HG03280 (cell line): ENCODE results near the gene MAOB.
"Not testable (repeated sequence)": the region's sequence is repeated elsewhere in the genome, so short reads cannot be mapped to it uniquely, and the experiment has no call there.

Experiments used
- ATAC-seq: cut with Tn5 transposase; IDR thresholded peaks from one replicate; pipeline ENCODE4 v1.9.1; 2021; ENCODE audit warnings: mild to moderate bottlenecking, moderate library complexity; ENCODE audit not compliant: unreplicated experiment

Gene MAOB

DNA sequence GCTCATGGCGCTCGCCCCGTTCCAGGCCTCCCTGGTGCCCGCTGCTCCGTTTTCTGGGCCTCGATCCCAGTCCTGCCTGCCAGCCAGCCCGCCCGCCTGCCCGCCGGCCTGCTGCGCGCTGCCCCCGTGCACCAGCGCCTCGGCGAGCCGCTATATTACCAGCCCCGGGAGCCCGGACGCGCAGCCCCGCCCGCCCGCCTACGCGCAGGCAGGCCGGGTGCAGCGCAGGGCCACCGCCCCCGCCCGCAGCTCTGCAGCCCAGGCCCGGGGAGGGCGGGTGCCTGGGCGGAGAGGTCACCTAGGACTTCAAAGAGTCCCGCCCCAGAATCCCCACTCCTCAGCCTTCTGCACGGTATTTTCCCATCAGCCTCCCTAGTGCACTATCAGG is at the start of gene MAOB:
MAOB (minus strand) TSS at position 157 of the 388 bp plus-strand sequence; CDS start at position 6, 151 bp downstream.
- ATAC-seq: no peak

GRCh38 chrX:43922032-43922431 is 39.8 kb upstream of the MAOB start:
- ATAC-seq: not testable (repeated sequence)

DNA sequence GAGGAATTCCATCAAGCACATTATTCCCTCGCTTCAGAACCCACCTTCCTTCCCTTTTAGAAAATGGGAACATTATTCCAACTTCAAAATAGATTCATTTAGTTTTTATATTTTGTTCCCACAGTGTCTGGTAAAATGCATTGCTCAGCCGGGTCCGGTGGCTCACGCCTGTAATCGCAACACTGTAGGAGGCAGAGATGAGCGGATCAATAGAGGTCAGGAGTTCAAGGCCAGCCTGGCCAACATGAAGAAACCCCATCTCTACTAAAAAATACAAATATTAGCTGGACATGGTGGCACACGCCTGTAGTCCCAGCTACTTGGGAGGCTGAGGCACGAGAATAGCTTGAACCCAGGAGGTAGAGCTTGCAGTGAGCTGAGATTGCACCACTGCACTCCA is 28.5 kb upstream of the MAOB start:
- ATAC-seq: not testable (repeated sequence)

GRCh38 chrX:43910012-43910411 is 27.8 kb upstream of the MAOB start:
- ATAC-seq: no peak

- ATAC-seq: no peak
Observed at GRCh38 chrX:43909141-43909540, 26.9 kb upstream of the MAOB start.

DNA sequence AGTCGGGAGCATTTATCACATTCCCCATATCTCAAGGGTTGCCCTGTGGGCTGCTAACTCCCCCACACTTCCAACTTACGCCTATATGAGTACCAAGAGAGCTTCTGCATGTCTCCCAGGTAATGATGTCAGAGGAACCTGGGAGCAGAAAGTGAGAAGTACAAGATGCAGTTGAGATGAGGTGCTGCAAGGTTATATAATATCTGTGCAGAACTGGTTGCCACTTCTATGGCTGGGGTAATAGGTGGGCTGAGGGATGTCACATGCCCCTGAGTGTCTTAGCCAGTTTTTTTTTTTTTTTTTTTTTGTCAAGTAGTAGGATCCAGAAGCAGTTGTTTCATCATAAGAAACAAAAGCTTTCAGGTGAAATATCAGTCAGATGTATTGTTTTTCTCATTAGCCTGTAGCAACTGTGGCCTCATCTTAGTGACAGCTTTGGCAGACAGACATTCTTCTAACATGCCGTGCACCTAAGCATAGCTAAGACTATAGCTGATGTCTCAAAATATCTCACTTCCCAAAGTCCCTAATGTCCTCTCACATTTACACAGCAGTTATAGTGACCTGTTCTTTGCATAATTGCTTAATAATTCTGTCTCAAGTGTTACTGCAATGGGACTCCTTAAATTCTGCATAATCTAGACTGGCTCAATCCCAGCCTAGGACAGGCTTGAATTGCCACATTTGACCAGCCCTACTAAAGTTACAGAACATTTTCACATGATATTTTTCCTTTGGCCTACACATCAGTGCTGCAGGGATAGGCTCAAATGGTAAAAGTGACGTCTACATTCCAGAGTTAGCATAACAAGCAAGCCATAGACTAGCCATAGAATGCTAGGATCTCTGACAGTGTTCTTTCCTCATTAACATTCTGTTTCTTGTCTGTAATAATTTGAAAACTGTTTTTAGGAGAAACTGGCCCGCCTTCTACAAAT is 17.9 kb upstream of the MAOB start:
- no peak for ATAC-seq

DNA sequence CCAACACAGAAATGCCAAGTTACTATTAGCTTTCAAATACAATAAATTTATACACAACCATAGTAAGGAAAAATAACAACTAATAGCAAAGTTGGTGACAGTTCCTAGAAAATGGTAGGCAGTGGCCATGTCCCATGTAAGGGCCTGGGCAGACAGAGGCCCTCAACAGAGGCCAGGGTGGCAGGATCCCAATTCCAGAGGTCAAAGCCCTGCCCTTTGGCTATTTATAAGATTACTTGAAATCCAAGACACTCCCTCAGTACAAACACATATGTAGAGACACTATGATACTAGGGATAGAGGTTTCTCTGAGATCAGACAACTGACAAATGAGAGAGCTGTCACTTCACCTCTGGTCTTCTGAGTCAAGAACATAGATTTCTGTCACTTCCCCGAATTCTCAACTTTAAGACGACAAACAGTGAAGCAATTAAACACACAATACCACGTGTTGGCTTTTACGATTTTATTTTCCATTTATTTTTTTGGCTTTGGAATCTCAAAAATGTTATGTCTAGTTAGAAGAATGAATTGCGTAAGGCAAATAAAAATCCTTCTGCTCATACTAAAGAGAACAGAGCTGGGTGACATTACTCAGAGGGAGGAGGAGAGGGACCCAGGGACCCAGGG is 16.3 kb upstream of the MAOB start:
- no peak for ATAC-seq

DNA sequence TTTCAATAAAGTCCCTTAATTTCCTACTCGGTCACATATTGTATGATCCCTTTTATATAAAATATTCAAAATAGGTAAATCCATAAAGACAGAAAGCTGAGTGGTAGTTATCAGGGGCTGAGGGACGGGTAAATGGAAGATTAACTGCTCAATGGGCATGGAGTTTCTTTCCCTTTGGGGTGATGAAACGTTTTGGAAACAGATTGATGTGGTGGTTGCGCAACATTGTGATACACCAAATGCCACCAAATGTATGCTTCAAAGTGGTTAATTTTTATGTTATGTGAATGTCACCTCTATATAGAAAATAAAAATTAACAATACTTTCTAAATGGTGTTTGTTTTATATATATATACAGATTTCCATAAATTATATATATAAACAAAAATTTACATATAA is 15.0 kb upstream of the MAOB start:
- ATAC-seq: no peak

- ATAC-seq: no peak
Observed at GRCh38 chrX:43892336-43892870, 10.2 kb upstream of the MAOB start.

DNA sequence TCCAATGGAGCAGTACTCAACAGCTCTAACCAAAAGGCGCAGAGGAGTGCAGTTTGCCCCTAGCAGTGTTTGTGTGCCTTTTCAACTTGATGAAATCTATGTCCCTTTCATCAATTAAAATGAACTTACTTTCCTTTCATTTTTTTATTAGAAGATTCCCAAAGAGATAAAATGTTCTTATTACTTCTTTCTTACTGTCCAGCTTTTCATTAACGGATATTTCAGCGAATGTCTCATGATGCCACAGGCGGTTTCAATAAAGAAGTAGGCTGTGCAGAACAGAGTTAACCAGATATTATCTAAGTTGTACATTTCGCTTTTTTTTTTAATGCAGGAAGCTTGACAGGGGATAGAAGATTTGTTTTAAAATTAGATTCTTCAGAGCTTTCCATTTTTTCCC is 3.4 kb upstream of the MAOB start:
- no peak for ATAC-seq

DNA sequence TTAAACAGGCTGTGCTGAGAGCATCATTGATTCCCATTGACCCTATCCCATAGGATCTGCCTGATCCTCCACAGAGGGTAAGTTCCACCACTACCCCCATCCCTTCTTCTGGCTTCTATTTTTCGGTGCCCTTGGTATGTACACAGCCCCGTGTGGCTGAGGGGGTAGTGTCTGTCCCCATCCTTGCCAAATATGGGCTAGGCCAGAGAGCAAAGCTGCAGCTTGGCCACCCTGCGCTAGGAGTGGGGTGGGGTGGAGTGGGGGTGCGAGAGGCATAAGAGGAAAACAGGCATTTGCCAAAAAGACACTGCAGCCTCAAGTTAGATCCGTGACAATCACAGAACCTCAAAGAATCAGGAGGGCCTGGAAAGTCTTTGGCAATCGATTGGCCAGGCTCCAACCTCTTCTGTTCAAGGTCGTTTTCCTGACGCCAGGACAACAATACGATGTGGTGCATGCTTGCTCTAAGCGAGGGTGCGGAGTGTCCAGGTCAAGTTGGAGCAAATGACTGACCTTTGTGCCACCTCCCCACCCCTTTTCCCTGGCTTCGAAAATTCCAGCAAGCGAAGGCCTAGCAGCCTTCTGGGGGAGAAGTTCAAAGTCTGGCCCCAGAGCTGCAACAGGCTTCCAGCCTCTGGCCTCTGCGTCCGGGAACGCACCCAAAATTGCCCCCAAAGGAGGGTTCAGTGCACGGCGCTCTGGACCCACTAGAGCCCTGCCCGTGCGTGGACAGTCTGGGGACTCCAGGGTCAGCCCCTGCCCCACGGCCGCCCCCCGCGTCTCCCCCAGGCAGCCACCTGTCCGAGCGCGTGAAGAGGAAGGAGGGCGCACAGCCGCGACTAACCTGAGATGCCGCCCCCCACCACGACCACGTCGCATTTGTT is 598 bp downstream of the MAOB start:
- ATAC-seq: no peak

DNA sequence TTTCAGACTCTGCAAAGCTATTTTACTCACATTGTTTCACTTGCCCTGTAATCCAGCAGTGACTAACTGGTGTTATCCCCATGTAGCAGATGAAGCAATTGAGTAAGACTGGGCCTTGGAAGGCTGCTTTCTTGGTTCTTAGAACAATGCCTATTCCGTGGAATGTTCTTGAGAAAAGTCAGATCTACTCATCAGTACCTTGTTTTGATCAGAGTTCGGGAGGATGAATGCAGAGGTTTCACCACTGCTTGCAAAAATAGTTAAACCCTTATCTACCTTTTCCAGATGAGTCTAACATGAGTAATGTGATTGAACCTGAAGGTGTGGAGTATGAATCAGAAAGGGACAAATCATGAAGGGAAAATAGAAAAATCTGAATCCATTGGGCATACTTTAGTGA is 1.8 kb downstream of the MAOB start:
- ATAC-seq: no peak

GRCh38 chrX:43878906-43879526 is 3.2 kb downstream of the MAOB start:
- ATAC-seq: no peak

DNA sequence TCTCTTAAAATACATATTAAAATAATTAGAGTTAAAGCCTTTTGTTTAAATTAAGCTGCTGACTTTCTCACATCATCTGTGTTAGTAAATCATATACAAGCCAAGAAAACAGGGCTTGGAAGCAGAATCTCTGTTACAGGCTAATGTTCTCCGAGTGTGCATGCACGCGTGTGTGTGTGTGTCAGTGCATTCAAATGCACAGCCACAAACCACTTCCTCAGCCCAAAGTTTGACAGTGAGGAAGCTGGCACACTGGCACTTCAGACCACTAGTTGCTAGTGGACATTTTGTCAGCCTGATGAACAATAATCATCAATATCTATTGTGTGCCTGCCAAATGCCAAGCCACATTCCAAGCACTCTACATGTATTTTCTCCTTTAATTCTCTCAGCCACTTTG is 5.6 kb downstream of the MAOB start:
- ATAC-seq: no peak

DNA sequence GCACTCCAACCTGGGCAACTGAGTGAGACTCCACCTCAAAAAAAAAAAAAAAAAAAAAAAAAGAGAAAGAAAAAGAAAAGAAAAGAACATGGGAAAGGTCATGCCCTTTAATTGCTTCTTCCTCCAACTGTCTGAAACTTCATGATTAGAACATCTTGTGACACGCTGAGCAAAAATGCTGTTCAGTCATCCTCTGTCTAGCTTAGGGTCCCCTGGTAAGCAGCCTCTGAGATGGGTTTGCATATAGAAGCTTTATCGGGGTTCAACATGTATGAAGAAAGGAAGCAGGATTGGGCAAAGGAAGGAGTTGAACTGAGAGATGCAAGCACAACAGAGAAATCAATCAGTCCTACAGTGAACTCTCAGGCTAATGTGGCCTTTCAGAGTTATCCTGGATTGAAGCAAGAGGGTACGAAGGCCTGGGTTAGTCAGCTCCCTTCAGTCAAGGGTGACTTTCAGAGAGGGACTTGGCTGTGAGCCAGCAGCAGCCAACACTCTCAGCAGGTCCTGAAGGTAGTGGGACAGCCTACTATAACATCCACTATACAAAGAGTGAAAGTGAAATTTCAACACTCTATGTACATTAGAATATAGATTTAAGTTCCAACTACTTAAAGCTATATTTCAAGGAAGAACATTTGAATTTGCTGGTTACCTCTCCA is 11.4 kb downstream of the MAOB start:
- ATAC-seq: no peak

DNA sequence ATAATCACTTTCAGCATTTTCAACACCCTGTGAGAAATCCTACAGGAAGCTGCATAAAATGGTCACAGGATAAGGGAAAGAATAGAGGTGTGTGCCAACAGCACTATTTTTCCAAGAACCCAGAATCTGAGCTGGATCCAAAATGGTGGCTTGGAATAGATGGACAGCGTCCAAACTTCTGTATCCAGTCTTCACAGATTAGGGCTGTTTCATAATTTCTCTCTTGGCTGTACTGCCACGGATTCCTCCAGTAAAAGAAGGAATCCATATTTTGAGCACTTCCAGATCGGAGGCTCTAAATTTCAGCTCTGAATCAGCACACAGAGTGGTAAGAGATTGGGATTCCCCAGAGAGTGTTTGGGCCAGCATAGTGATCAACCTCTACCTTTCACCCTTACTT is 12.2 kb downstream of the MAOB start:
- no peak for ATAC-seq

GRCh38 chrX:43868791-43869190 is 13.5 kb downstream of the MAOB start:
- ATAC-seq: no peak

DNA sequence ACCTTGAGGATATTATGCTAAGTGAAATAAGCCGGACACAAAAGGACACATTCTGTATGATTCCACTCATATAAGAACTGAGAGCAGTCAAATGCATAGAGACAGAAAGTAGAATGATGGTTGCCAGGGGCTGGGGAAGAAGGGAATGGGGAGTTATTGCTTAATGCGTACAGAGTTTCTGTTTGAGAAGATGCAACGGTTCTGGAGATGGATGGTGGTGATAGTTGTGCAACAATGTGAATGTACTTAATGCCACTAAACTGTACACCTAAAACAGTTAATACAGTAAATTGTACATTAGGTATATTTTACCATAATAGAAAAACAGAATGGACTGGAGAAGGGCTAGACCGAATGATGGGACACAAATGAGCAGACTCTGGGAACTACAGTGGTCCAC is 15.8 kb downstream of the MAOB start:
- ATAC-seq: no peak

- ATAC-seq: no peak
Observed at GRCh38 chrX:43865791-43866190, 16.5 kb downstream of the MAOB start.

DNA sequence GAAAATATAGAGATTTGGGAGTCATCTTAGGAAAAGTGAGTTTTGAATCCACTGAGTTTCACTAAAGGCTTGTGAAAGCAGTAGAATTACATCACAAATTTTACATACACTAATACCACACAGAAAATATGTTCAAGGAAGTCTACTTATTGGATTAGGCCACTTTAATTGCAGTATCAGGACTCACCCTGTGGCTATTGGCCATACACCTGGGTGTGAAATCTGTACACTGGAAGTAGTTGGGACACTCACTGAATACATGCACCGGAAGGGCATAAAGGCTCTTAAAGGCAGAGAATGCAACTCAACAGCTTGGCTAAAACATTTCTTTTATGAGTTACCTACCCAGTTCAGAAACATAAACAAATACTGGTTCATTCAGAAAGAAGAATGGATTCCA is 19.8 kb downstream of the MAOB start:
- ATAC-seq: no peak
